GM21360 (cell line): Measurements from ENCODE around the gene WNK1.
A peak's percentile ranks its signal among the peaks of the same experiment; 100 is the strongest.
"Not testable (repeated sequence)": the region's sequence is repeated elsewhere in the genome, so short reads cannot be mapped to it uniquely, and the experiment has no call there.

ENCODE experiments used
- ATAC-seq: cut with Tn5 transposase; IDR thresholded peaks from one replicate; pipeline ENCODE4 v1.9.1; 2021; ENCODE audit warnings: mild to moderate bottlenecking, moderate library complexity; ENCODE audit not compliant: unreplicated experiment

The WNK1 gene

DNA sequence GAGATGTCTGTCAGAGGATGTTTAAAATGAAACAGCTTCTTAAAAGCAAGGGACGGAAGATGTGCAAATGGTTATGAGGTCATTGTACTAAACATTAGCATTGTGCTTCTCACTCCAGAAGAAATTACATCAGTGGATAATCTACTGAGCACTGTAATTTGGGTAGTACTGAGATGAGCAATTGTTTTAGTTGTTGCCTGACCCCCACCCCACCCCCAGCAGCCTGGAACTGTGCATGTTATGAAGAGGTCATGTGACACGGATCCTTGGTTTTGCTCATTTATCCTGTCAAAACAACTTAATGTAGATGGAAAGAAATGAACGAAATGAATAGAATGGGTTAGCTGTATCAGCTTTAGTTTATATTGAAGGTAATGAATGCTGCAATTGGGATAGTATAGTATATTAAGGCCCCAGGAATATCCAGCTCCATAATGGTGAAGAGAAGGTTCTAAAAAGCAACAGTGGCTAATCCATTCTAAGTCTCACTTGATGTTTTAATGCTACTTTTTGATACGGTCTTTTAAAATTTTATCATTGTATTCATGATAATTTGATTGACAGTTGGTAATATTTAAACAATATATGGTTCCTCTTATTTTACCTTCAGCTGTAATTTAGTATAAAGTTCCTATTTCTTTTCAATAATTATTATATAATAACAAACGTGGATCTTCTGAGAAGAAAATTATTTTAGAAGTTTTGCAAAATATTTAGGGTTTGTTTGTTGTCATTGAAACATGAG lies 58.5 kb downstream of the WNK1 start:
- no peak for ATAC-seq

DNA sequence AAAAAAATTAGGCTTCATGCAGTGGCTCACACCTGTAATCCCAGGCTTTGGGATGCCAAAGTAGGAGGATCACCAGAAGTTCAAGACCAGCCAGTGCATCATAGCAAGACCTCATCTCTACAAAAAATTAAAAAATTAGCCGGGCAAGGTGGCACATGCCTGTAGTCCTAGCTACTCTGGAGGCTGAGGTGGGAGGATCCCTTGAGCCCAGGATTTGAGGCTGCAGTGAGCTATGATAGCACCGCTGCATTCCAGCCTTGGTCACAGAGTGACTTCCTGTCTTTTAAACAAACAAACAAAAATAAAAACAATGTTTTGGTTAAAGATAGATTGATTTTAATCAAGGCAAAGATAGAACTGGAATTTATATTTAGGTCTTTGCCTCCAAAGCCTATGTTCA lies 60.6 kb downstream of the WNK1 start:
- ATAC-seq: no peak

DNA sequence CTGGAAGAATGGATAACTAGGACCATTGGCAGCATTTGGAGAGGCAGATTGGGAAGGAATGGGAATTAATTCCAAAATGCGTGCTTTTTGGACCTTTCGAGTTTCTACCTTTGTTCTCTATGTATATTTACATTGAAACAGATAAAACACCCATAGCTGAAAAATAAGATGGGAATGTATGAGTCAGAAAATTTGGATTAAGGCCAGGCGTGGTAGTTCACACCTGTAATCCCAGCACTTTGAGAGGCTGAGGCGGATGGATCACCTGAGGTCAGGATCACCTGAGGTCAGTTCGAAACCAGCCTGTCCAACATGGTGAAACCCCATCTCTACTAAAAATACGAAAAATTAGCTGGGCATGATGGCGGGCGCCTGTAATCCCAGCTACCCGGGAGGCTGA lies 65.1 kb downstream of the WNK1 start:
- ATAC-seq: not testable (repeated sequence)

DNA sequence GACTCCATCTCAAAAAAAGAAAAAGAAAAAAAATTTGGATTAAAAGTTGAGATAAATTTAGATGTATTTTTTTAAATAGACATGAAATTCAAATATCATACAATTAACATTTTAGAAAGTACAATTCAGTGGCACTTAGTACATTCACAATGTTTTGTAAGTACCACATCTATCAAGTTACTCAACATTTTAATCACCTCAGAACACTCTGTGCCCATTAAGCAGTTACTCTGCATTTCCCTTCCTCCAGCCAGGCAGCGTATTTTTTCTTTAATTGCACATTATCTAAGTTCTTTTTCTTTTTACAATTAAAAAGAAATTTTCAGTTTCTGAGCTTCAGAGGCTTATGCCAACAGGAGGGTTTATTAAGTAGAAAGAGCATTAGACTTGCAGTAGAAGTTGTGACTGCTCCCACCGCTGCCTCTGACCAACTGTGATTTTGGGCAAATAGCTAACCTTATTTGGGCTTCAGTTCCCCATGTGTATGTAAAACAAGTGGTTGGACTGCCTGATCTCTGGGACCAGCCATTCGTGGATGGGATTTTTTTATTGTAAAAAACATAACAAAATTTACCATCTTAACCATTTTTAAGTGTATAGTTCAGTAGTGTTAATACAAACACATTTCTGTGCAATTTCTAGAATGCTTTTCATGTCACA lies 65.7 kb downstream of the WNK1 start:
- no peak for ATAC-seq

DNA sequence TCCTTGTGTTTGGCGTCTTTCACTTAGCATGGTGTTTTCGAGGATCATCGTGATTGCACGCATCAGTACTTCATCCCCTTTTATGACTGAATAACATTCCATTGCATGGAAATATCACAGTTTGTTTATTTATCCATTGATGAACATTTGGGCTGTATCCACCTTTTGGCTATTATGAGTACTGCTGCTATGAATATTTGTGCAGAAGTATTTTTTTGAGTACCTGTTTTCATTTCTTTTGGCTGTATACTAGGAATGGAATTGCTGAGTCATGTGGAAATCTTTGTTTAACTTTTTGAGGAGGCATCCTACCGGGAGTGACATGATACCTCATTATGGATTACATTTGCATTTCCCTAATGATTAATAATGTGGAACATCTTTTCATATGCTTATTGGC lies 66.4 kb downstream of the WNK1 start:
- no peak for ATAC-seq

DNA sequence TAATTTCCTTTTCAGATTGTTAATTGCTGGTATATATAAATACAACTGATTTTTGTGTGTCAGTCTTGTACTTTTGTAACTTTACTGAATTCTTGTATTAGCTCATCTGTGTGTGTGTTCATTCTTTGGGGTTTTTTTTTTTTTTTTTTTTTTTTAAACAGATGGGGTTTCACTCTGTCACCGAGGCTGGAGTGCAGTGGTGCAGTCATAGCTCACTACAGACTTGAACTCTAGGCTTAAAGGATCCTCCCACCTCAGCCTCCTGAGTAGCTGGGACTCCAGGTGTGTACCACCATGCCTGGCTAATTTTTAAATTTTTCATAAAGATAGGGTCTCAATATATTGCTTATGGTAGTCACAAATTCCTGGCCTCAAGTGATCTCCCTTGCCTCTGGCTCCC lies 68.0 kb downstream of the WNK1 start:
- ATAC-seq: no peak

DNA sequence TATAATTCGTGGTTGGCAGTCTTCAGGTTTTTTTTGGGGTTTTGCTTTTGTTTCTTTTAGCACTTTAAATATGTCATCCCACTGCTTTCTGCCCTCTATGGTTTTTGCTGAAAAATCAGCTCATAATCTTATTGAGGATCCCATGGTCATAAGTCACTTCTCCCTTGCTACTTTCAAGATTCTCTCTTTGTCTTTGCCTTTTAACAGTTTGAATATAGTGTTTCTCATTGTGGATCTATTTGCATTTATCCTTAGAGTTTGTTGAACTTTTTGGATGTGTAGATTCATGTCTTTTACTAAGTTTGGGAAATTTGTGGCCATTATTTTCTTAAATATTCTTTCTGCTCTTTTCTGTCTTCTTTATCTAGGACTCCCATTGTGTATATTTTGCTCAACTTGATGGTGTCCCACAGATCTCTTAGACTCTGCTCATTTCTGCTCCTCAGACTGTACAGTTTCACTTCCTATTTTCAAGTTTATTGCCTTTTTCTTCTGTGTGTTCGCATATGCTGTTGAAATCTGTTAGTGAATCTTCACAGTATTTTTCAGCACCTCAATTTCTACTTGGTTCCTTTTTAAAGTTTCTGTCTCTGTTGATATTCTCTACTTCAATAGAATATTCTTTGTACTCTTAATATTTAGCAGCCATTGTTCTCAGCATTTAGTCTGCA lies 70.8 kb downstream of the WNK1 start:
- ATAC-seq: peak; percentile 88

DNA sequence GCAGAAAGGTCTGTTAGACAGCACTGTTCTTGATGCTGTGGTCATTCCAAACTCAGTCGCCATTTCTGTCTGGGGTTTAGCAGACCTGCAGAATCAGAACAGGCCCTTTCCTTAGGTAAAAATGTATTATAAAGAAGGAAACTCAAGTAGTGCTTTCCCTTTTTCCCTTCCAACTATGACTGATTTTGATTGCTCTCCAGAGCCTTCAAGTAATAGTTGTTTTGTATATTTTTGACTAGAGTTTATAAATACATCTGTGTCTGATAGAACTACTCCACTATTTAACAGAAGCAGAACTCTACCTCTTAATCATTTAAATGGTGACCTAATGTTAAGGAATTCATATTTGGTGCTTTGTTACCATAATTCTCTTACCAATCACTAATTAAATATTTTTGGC lies 74.0 kb downstream of the WNK1 start:
- no peak for ATAC-seq

DNA sequence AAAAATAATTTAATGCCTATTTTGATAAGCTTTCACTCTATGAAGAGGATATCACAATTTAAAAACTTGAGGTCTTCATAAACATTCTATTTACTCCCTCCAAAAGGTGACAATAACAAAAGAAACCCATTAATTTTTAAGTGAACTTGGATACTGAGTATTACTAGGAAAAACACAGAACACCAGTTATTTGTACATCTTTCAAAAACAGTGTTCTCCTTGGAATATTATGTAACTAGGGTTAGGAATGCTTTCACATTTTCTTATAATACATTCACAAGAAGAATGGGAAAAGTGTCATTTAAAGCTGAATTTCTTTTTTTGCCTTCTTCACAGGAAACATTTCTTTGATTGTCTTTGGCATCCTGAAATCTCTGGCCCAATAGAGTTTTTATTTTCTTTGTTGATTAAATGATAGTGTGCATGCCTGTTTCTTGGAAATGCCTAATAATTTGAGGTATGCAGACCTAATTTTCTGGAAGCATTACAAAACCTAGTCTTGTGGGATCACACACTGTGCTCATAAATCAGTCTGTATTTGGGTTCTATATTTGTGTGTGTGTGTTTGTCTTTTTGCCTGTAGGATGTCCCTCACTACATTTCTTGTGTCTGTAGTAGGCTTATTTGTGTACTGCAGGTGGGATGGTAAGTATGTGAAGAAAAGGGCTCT lies 76.5 kb downstream of the WNK1 start:
- no peak for ATAC-seq

DNA sequence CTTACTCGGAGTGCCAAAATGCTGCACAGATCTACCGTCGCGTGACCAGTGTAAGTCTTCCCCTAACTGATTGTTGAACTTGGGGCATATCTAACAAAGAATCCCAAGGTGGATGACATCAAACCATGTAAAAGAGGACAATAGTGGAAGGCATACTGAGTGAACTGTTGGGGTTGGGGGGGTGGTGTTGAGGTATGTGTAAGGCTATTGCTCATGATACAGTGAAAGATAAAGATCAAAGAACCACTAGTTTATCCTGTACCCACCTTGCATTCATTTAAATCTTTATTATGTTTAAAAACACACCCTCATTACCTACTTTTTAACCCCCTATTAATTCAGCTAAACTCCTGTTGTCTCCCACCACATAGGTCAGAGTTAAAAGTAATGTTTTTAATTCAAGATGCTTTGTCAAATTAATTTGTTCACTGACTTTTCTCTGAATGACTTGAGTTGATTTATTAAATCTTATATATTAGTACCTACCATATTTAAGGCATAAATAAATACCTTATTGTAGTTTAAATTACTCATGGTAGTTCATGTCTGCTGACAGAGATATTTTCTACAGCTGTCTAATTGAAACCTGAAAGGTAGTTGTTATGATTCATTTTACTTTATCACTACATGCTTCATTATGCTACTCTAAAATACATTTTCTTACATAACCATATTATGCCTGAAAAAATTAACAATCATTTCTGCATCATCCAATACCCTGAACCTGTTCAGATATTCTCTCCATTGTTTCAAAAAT lies 77.9 kb downstream of the WNK1 start:
- no peak for ATAC-seq

DNA sequence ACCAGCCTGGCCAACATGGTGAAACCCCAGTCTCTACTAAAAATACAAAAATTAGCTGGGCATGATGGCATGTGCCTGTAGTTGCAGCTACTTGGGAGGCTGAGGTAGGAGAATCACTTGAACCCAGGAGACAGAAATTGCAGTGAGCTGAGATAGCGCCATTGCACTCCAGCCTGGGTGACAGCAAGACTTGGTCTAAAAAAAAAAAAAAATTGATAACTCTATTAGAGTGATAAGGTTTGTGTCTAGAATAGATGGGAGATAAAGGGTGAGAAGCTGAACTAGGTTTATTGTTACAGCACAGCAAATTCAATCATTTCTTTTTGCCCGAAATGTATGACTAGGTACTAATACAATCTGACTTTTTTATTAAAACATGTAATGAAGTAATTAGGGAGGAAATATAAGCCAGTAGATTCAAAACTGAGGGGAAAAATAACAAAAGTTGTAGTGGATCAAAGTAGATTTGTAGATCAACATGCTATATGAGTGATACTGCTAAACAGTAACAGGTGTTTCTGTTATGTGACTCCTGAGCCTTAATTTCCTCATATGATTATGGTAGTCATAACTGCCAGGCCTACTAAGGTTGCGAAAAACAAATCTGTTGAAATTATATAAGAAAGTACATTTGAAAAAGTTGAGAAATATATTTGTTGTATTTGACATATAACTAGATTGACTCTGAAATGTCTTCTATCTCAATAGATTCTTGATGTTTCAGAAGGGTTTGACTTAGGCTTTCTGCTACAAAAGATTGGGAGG lies 83.6 kb downstream of the WNK1 start:
- no peak for ATAC-seq

DNA sequence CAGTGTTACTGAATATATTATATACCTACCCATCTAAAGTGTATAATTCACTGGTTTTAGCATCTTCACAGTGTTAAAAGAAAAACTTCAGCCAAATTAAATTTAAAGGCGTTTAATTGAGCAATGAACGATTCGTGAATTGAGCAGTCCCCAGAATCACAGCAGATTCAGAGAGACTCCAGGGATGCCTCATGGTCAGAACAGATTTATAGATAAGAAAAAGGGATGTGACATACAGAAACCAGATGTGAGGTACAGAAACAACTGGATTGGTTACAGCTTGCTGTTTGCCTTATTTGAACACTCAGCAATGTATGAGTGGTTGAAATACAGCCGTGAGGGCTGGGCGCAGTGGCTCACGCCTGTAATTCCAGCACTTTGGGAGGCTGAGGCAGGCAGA lies 84.6 kb downstream of the WNK1 start:
- ATAC-seq: no peak

DNA sequence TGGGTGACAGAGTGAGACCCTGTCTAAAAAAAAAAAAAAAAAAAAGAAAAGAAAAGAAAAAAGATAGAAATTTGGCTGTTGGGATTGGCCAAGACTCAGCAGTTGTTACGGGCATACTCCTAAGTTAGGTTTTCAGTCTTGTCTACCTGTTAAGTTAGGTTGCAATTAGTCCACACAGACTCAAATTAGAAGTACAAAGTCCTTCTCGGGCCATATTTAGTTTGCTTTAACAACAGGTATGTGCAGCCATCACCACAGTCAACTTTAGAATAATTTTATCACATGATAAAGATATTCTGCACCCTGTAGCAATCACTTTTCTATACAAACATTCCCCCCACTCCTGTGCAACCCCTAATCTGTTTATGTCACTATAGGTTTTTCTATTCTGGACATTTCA lies 85.2 kb downstream of the WNK1 start:
- ATAC-seq: no peak

DNA sequence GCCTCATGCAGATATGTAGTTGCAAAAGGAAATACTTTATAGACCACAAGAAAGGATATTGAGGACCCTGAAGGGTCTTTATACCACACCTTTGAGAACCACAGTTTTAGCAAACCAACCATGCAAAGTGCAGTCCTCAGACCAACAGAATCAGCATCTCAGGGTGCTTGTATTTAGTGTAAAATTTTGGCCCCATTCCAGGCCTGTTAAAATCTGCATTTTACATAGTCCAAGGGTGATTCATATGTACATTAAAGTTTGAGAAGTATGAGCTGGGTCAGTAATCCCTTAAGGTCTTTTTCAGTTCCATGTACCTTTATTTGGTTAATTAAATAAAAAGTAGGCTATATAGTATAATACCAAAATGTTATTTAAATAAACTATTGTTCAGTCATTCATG lies 91.2 kb downstream of the WNK1 start:
- no peak for ATAC-seq

DNA sequence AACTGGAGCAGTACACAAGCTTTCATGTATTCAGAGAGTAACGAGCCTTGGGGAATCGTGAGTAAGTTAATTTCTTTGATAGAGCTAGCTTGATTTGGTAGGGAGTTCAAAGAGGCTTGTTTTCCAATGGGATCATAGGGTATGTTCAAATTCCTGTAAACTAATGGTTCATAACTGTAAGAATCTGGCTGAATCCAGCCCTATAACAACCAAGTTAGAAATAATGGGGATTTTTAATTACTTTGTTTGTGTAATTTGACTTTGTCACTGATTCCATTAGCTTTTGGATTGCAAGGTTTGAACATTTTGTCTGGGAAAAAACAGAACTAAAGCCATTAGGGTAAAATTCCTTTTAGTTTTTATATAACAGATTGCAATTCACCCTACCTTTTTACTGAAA lies 94.0 kb downstream of the WNK1 start:
- no peak for ATAC-seq

DNA sequence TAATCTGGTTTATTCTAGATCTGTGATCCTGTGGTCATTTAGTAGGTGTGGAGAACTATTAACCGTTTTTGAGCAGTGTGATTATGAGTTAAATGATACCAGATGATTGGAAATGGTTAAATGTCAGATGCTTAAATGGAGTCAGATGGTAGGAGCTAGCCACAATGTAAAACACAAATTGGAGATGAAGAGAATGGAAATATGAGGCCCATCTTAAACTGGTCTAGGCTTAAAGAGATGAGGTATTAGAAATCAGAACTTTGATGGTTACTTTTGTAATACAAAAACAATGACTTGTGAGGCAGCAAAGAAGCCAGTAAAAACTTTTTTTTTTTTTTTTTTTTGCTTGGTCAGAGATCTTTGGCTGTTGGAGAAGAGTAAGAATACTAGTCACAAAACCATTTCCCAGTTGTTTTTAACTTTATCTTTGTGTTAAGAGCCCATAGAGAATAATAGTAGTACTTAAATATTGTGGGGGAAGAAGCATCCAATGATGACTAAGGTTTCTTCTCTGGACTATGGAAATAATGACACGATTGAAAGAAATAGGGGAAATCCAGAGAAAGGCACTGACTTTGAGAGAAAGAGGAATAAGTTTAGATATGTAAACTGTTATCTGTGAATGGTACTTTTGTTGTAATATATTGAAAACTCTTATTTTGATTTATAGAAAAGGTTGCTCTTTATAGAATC lies 95.9 kb downstream of the WNK1 start:
- no peak for ATAC-seq

DNA sequence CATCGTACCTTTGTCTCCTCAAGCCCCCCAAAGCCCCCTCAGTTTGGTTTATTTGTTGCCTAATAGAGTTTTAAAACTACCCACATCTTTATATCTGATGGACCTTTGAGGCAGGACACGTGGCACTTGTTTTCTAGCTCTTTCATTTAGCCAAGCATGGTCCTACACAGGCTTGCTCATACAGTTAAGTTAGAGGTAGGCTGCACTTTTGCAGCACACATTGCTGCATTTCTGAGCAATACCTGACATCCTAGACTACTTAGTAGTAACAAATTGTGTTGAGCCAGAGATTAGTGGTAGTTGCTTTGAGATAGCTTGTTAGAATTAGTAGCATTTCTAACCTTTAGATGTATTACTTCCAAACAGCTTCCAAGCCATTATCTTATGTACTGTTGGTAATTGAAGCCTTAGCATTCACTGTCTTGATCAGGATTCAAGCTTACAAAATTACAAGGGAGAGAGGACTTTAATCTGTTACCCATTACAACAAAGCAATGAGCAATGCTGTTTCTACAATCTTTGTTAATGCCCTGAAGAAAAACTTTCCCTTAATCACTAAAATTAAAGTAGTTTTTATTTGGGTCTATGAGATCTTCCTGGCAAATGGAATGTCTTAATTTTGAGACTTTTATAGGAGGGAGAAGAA lies 96.6 kb downstream of the WNK1 start:
- no peak for ATAC-seq

DNA sequence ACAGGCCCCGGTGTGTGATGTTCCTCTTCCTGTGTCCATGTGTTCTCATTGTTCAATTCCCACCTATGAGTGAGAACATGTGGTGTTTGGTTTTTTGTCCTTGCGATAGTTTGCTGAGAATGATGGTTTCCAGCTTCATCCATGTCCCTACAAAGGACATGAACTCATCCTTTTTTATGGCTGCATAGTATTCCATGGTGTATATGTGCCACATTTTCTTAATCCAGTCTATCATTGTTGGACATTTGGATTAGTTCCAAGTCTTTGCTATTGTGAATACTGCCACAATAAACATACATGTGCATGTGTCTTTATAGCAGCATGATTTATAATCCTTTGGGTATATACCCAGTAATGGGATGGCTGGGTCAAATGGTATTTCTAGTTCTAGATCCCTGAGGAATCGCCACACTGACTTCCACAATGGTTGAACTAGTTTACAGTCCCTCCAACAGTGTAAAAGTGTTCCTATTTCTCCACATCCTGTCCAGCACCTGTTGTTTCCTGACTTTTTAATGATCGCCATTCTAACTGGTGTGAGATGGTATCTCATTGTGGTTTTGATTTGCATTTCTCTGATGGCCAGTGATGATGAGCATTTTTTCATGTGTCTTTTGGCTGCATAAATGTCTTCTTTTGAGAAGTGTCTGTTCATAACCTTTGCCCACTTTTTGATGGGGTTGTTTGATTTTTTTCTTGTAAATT lies 97.5 kb downstream of the WNK1 start:
- ATAC-seq: not testable (repeated sequence)

DNA sequence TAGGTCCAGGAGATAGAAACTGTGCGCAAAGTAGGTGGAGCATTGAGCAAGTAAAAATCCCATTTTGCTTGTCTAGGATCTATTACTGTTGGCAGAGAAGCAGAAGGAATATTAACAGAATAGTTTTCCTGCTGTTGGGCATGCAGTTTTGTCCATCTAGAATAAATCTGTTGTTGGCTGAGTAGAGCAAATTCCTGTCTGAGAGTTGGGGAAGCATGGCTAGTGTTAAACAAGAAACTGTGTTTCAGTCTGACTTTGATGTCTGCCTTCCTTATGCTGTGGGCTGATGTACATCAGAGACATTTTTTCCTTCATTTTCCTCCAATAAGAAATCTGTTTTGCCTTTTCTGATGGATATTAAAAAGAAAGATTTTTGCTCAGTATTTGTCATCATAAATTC lies 99.0 kb downstream of the WNK1 start:
- ATAC-seq: no peak
